GM12873 (cell line): ENCODE measurements around the gene HYI.

Experiments
- TF ChIP-seq, protein P1 (sequence below): IDR thresholded peaks from 2 replicates; pipeline ENCODE4 v1.5.1; 2012; ENCODE audit warnings: low read depth, mild to moderate bottlenecking, moderate library complexity, low read length, control low read depth; ENCODE audit not compliant: insufficient read depth; ENCODE audit errors: missing control alignments

The HYI gene

DNA sequence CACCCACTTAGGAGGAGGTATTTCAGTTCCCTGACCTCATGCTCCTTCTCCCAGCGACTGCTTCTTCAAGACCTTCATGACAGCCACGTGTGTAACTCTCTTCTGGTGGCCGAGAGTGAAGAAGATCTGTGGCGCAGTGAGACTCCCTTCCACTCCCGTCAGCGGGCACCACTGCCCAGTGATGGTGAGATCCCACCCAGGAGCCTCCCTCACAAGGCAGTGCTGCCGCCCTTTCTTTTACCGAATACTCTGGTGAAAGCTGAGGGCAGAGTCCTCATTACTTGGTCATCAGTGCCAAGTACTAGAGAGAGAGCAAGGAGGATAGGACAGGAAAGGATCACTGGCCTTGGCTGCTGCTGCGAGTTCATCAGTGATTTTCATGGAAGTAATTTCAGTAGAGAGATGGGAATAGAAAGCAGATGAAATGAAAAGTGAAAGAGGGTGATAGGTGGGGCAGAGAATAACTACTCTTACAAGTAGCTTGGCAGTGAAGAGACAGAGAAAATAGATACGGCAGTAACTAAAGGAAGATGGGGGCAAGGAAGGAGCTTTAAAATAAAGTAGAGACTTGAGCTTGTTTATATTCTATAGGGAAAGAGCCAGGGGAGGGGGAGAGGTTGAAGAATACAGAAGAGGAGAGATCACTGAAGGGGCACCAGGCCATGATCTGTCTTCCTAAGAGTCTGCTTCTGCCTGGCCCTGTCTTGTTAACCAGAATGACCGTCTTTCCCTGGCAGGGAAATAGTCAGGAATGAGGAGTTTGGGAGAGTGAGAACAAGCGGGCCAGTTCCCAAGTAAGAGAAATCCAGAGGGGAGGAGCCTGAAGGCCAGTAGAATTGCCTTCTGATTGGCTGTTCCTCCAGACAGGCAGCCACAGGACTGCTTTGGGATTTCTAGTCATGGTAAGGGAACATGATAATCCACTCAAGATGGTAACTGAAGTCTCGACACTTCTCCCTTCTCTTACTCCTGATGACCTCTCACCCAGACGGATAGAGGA, 18.3 kb downstream of the HYI start:
- TF ChIP-seq, protein P1, sequence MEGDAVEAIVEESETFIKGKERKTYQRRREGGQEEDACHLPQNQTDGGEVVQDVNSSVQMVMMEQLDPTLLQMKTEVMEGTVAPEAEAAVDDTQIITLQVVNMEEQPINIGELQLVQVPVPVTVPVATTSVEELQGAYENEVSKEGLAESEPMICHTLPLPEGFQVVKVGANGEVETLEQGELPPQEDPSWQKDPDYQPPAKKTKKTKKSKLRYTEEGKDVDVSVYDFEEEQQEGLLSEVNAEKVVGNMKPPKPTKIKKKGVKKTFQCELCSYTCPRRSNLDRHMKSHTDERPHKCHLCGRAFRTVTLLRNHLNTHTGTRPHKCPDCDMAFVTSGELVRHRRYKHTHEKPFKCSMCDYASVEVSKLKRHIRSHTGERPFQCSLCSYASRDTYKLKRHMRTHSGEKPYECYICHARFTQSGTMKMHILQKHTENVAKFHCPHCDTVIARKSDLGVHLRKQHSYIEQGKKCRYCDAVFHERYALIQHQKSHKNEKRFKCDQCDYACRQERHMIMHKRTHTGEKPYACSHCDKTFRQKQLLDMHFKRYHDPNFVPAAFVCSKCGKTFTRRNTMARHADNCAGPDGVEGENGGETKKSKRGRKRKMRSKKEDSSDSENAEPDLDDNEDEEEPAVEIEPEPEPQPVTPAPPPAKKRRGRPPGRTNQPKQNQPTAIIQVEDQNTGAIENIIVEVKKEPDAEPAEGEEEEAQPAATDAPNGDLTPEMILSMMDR: no peak

DNA sequence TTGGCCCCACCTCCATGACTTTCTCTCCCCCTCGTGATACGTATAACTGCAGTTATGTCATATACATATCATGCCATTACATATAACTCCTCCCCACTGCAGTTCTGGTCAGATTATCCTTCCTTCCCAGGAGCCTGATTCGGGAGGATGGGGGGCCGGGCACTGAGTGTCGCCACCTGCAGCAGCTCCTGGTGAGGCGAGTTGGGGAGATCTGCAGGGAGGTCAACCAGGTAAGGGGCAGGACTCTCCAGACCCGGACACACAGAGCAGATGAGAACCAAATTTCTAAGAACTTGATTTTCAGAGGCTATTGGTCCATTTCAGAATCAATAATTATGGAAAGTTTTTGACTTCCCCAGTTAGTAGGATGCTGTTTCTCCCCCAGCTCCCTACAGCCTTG, 19.5 kb downstream of the HYI start:
- TF ChIP-seq, protein P1: no peak

DNA sequence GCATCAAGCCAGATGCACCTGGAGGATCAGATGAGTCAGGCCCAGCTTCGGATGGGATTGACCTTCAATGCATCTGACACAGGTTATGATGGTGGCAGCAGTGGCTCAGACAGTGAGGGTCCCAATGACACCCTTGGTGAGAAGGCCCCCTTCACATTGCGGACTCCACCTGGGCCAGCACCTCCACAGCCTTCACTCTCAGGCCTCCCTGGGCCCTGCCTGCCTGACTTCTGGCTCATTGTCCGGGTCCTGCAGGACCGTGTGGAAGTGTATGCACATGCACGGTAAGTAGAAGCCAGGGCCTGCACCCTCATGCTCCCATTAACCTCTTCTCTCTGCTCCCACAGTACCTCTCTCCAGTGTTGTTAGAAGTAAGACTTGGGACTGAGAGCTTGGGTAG, 20.8 kb downstream of the HYI start:
- TF ChIP-seq, protein P1: no peak

DNA sequence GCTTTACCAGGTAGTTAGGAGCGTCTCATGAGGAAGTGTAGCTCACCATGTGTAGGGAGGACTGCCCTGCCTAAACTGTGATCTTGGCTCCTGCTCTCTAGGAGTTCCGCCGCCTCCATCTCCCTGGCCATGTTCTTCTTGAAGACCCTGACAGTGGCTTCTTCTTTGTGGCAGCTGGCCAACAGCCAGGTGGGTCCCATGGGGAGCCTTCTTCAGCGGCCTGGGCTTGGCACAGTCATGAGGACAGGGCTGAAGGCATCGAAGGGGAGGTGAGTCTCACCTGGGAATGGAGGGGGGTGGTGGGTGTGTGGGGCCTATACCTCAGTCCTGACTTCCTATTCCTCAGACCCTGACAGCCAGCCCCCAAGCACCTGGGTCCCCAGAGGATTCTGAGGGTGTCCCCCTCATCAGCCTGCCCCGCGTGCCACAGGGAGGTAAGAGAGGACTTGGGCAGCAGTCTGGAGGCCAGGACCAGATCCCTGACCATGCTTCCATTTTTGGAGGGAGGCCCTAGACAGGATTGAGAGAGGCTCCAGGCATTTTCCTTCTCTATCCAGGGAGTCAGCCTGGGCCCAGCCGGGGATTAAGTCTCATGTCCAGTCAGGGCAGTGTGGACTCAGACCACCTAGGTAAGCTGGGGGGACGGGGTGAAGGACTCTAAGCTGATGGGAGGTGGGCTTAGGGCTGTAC, 21.4 kb downstream of the HYI start:
- TF ChIP-seq, protein P1: no peak

DNA sequence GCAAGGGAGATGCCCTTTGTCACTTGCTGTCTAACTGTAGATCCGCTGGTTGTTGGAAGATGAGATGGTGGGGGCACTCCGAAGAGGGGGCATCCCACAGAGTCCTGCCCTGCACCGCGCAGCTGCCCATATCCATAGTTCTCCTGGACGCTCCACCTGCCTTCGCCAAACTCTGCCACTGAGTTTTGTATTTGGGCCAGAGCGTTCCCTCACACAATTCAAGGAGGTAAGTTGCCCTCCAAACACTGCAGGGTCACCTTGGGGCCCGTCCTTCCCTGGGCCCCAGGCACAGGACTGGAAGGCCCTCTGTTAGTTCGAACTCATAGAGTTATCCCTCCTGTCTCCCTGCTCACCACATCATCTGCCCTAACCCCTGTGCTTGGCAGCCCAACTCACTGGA, 22.1 kb downstream of the HYI start:
- TF ChIP-seq, protein P1: no peak

DNA sequence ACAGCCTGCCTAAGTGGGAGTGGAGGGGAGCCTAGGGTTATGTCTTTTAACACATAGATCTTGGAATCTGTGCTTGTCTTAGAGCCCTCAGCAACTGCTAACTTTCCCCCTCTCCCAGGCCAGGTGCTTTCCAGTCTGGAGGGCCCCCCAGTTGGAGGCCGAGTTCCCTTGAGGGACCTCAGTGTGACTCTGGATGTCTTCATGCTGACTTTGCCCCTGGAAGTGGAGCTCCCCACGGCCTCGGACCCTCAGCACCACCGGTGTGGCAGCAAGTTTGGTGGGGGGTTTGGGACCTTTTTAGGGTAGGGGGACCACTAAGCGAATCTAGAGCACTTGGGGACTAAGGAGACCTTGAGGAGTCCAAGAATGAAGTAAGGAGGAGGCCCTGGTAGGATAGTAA, 22.9 kb downstream of the HYI start:
- TF ChIP-seq, protein P1: no peak

DNA sequence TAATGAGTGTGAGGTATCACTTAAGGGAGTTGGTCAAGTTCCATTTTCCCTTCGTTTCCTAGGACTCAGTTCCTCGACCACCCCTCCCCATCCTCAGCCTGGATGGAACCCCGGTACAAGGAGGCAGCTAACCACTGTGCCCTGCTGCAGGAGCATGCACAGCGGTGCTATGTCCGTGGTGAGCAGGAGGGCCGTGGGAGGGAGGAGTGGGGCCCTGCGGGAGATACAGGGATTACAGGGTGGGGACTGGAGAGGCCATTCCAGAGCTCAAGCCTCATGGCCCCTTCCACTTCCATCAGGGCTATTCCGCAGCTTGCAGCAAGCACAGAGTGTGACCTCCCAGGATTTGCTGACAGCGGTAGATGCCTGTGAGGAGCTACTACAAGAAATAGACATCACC, 25.8 kb downstream of the HYI start:
- TF ChIP-seq, protein P1: no peak
